Common myeloid progenitor, CD34-positive (primary cell): Measurements from ENCODE around the gene PCIF1.

ENCODE experiments used
- CTCF ChIA-PET: fragments of 350-600 bp; sonication (Branson Sonifier 250); formaldehyde crosslinking; loops from one replicate; lab custom pipeline; 2021; ENCODE audit warnings: antibody characterized with exemption; lab: Charles Lee
- POLR2A ChIA-PET: fragments of 350-600 bp; sonication (Branson Sonifier 250); formaldehyde crosslinking; loops from one replicate; lab custom pipeline; 2021; ENCODE audit warnings: antibody characterized with exemption; lab: Charles Lee
- DNase-seq, 3 donors: peaks; one replicate each; pipeline versions ENCODE4 v3.0.0 to v3.0.0-alpha.2; 2013
- H3K27ac ChIP-seq, 2 experiments: 1 replicate in 1 of 2; 2 replicates in 1 of 2; pipeline ENCODE4 v1.7.0; 2013; ENCODE audit warnings: inconsistent platforms in 2 of 2, low read length in 2 of 2, mild to moderate bottlenecking in 2 of 2, low read depth in 1 of 2, moderate library complexity in 1 of 2; ENCODE audit not compliant: severe bottlenecking in 2 of 2, insufficient read depth in 1 of 2, poor library complexity in 1 of 2
- H3K27me3 ChIP-seq, 5 experiments: replicated peaks in 2 of 5; 1 replicate in 3 of 5; 2 replicates in 2 of 5; pipeline versions ENCODE4 v1.6.1 to v1.7.0; 2013; ENCODE audit warnings: low read length in 4 of 5, mild to moderate bottlenecking in 2 of 5, moderate library complexity in 2 of 5, inconsistent platforms in 1 of 5; ENCODE audit not compliant: insufficient read depth in 5 of 5, control insufficient read depth in 4 of 5
- H3K36me3 ChIP-seq, 4 experiments: 1 replicate in 2 of 4; 2 replicates in 2 of 4; pipeline versions ENCODE4 v1.6.1 to v1.7.0; 2013; ENCODE audit warnings: low read length in 3 of 4, control low read depth in 1 of 4, mild to moderate bottlenecking in 1 of 4; ENCODE audit not compliant: control insufficient read depth in 4 of 4, insufficient read depth in 4 of 4
- H3K4me1 ChIP-seq, 4 experiments: 1 replicate in 3 of 4; 2 replicates in 1 of 4; pipeline versions ENCODE4 v1.6.1 to v1.7.1; 2013; ENCODE audit warnings: low read length in 3 of 4, mild to moderate bottlenecking in 3 of 4, control low read depth in 1 of 4, inconsistent platforms in 1 of 4, moderate library complexity in 1 of 4; ENCODE audit not compliant: control insufficient read depth in 4 of 4, insufficient read depth in 4 of 4; ENCODE audit errors: control extremely low read depth in 1 of 4
- H3K4me3 ChIP-seq, 7 experiments: 1 replicate in 4 of 7; 2 replicates in 3 of 7; pipeline versions ENCODE4 v1.5.1 to v1.7.0; 2013; ENCODE audit warnings: mild to moderate bottlenecking in 7 of 7, low read length in 6 of 7, moderate library complexity in 6 of 7, inconsistent platforms in 2 of 7, low read depth in 2 of 7, control low read depth in 1 of 7; ENCODE audit not compliant: insufficient read depth in 4 of 7, control insufficient read depth in 1 of 7; ENCODE audit errors: extremely low read depth in 1 of 7
- H3K9me3 ChIP-seq, 5 experiments: 1 replicate in 4 of 5; 2 replicates in 1 of 5; pipeline versions ENCODE4 v1.6.1 to v1.7.1; 2013; ENCODE audit warnings: low read length in 4 of 5, mild to moderate bottlenecking in 2 of 5, inconsistent platforms in 1 of 5, low read depth in 1 of 5, moderate library complexity in 1 of 5; ENCODE audit not compliant: control insufficient read depth in 4 of 5, insufficient read depth in 2 of 5; ENCODE audit errors: control extremely low read depth in 1 of 5
- WGBS: methylation state at CpG from one replicate; pipeline ENCODE4 v1.1.5; 2013; ENCODE audit not compliant: insufficient coverage; 5-methylcytosine and 5-hydroxymethylcytosine counted together

PCIF1 gene

DNA sequence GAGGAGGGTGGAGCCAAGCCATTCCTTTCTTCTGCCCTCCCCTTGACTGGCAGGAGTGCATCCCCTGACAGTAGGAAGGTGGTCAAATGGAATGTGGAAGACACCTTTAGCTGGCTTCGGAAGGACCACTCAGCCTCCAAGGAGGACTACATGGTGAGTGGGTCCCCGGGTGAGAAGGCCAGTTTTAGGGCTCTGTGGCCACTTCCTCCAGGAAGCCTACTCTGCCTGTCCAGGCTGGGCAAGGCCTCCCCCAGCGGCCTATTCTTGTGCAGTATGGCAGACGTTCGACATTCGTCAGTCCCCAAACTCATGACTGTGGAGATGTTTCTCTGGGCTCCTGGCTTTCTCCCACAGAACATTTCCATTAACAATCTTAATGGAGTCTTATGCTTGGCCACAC lies 9.1 kb downstream of the PCIF1 start:
- ChIA-PET POLR2A (no interaction called here), CTCF (interaction anchor here (1.0 to 7.3 kb wide), 5 partner anchors 10 to 130 kb away, joined by 3 to 75 read pairs (median 9); no protein-coding TSS in a partner anchor)
- peak overlapping the region in 1 of 2 experiments; percentile 25 for H3K27ac ChIP-seq
- no peaks in the 10 kb centered on the region for H3K27me3 ChIP-seq
- no peak overlapping the region for H3K4me3 ChIP-seq
- 94% methylated on average over 5 of the region's 6 CpGs for WGBS
- H3K4me1 ChIP-seq = no peaks in the 10 kb centered on the region
- no peaks in the 10 kb centered on the region for H3K9me3 ChIP-seq
- no peak for DNase-seq
- H3K36me3 ChIP-seq = peaks cover 35 to 93% (median 80%) of the 10 kb centered on the region in 4 experiments

GRCh38 chr20:45944151-45944964 lies 9.9 kb downstream of the PCIF1 start:
- ChIA-PET POLR2A (no interaction called here), CTCF (interaction anchor here (0.6 to 7.3 kb wide), 5 partner anchors 10 to 60 kb away, joined by 3 to 75 read pairs (median 9); no protein-coding TSS in a partner anchor)
- WGBS = 92% methylated on average over 15 of the region's 15 CpGs
- no peaks in the 10 kb centered on the region for H3K9me3 ChIP-seq
- H3K27me3 ChIP-seq = no peaks in the 10 kb centered on the region
- H3K27ac ChIP-seq = peak overlapping the region in 1 of 2 experiments; percentile 25
- H3K36me3 ChIP-seq = peaks cover 34 to 93% (median 80%) of the 10 kb centered on the region in 4 experiments
- no peaks in the 10 kb centered on the region for H3K4me1 ChIP-seq
- no peak overlapping the region for H3K4me3 ChIP-seq
- peak in 2 of 3 donors; percentile 38 to 40 for DNase-seq

DNA sequence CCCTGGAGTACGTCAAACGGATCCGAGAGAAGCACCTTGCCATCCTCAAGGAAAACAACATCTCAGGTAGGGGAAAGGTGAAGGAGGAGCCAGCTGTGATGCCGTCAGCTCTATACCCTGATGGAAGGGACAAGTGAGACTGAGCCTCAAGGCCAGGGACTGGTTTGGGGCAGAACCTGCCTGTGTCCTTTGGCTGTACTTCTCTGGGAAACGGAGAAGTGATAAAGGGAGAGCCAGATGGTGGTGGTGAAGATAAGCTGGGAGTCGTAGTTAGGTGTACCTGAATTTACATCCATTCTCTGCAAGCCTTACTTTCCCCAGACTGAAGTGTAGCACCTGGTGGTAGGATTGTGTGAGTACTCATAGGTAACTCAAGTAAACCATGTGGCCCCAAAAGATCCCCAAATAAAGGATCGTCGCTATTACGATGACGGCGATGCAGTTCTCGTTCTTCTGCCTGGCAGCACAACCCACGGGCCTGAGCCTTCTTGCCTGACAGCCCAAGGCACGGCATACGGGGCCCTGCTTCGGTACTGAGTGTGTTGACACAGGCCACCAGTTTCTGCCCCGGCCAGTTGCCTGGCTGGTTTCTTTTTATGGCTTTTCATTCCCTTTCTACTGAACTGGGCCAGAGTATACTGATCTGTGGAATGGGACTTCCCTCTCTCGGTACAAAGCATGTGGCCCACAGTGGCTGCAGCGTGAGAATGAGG lies 10.6 kb downstream of the PCIF1 start:
- ChIA-PET POLR2A (no interaction called here), CTCF (interaction anchor here (1.6 to 7.3 kb wide), 3 partner anchors 9 to 16 kb away, joined by 3 to 75 read pairs (median 9); no protein-coding TSS in a partner anchor)
- 95% methylated on average over 14 of the region's 19 CpGs for WGBS
- Histone ChIP-seq H3K36me3 (peaks cover 28 to 93% (median 77%) of the 10 kb centered on the region in 4 experiments), H3K9me3 (no peaks in the 10 kb centered on the region), H3K27me3 (no peaks in the 10 kb centered on the region), H3K4me3 (no peak overlapping the region), H3K27ac (no peak overlapping the region), H3K4me1 (no peaks in the 10 kb centered on the region)
- DNase-seq = no peak

- Histone ChIP-seq H3K36me3 (peaks cover 26 to 93% (median 76%) of the 10 kb centered on the region in 4 experiments), H3K9me3 (no peaks in the 10 kb centered on the region), H3K27me3 (no peaks in the 10 kb centered on the region), H3K4me1 (no peaks in the 10 kb centered on the region), H3K4me3 (no peak overlapping the region), H3K27ac (no peak overlapping the region)
- ChIA-PET CTCF (interaction anchor here (1.6 to 7.3 kb wide), 3 partner anchors 9 to 16 kb away, joined by 3 to 75 read pairs (median 9); no protein-coding TSS in a partner anchor), POLR2A (no interaction called here)
- no peak for DNase-seq
- WGBS = 94% methylated on average over 10 of the region's 13 CpGs
Measured at GRCh38 chr20:45945678-45946148, 11.2 kb downstream of the PCIF1 start.

- peaks cover 26 to 91% (median 74%) of the 10 kb centered on the region in 4 experiments for H3K36me3 ChIP-seq
- CTCF ChIA-PET = interaction anchor here (0.8 to 7.3 kb wide), 5 partner anchors 10 to 22 kb away, joined by 3 to 75 read pairs (median 4); partner anchors contain the start of gene PCIF1
- DNase-seq = peak in 2 of 3 donors; percentile 40 to 46
Measured at GRCh38 chr20:45946149-45946970, 11.9 kb downstream of the PCIF1 start.

GRCh38 chr20:45947110-45947866 lies 12.8 kb downstream of the PCIF1 start:
- no peaks in the 10 kb centered on the region for H3K4me1 ChIP-seq
- DNase-seq = no peak
- ChIA-PET POLR2A (interaction anchor here (1.4 kb wide), 1 partner anchor 10 kb away, joined by 8 read pairs; no protein-coding TSS in a partner anchor), CTCF (interaction anchor here (0.6 to 7.3 kb wide), 6 partner anchors 11 to 25 kb away, joined by 3 to 75 read pairs (median 4); partner anchors contain the start of genes PCIF1 and ZNF335)
- H3K27me3 ChIP-seq = no peaks in the 10 kb centered on the region
- H3K36me3 ChIP-seq = peaks cover 26 to 97% (median 82%) of the 10 kb centered on the region in 4 experiments
- H3K4me3 ChIP-seq = no peak overlapping the region
- no peak overlapping the region for H3K27ac ChIP-seq
- 92% methylated on average over 28 of the region's 29 CpGs for WGBS
- H3K9me3 ChIP-seq = no peaks in the 10 kb centered on the region

More at GRCh38 chr20:45946149-45946970, 11.9 kb downstream of the PCIF1 start:
- 83% methylated on average over 13 of the region's 20 CpGs for WGBS
- Histone ChIP-seq H3K27me3 (no peaks in the 10 kb centered on the region), H3K27ac (peak overlapping the region in 1 of 2 experiments; percentile 7), H3K4me3 (no peak overlapping the region), H3K4me1 (no peaks in the 10 kb centered on the region), H3K9me3 (no peaks in the 10 kb centered on the region)
- POLR2A ChIA-PET = no interaction called here
